Renal pelvis (tissue), 12 donors: Measurements from ENCODE around the gene TRIM49D1. TPM values are rescaled to one million over a fixed set of nuclear protein-coding genes. Genes with fewer than 3 reads are reported as not detected.
A peak's percentile ranks its signal among the peaks of the same experiment; 100 is the strongest.
"Not testable (repeated sequence)": the region's sequence is repeated elsewhere in the genome, so short reads cannot be mapped to it uniquely, and the experiment has no call there.

ENCODE experiments used
- DNase-seq: peaks from one replicate; pipeline ENCODE4 v3.0.0-alpha.2; 2013
- long read RNA-seq, 16 experiments: transcript quantifications; one replicate each; lab custom pipeline, GENCODE V29; 2026
- polyA plus RNA-seq, 3 donors: library from polyadenylated mRNA; unstranded; fragments of 120-200 nt; gene quantifications; one replicate each; pipeline ENCODE4 v1.2.1, GENCODE V29; 2013; ENCODE audit not compliant: insufficient read length in 3 of 3

The TRIM49D1 gene, protein sequence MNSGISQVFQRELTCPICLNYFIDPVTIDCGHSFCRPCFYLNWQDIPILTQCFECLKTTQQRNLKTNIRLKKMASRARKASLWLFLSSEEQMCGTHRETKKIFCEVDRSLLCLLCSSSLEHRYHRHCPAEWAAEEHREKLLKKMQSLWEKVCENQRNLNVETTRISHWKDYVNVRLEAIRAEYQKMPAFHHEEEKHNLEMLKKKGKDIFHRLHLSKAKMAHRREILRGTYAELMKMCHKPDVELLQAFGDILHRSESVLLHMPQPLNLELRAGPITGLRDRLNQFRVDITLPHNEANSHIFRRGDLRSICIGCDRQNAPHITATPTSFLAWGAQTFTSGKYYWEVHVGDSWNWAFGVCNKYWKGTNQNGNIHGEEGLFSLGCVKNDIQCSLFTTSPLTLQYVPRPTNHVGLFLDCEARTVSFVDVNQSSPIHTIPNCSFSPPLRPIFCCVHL
- polyA plus RNA-seq = not detected
- long read RNA-seq, donor 1 = 0 reads
- long read RNA-seq, donor 2 = 0 reads
- long read RNA-seq, donor 3 = 0 reads
- long read RNA-seq, donor 4 = 0 reads
- long read RNA-seq, donor 5 = 0 reads
- long read RNA-seq, donor 6 = 0 reads
- long read RNA-seq, donor 7 = 0 reads
- long read RNA-seq, donor 8 = 0 reads
- long read RNA-seq, donor 9 = 0 reads
- long read RNA-seq, donor 10 = 0 reads
- long read RNA-seq, donor 11 = 0 reads
- long read RNA-seq, donor 12 = 0 reads
- long read RNA-seq, donor 13 = 0 reads
- long read RNA-seq, donor 14 = 0 reads
- long read RNA-seq, donor 15 = 0 reads
- long read RNA-seq, donor 16 = 0 reads

DNA sequence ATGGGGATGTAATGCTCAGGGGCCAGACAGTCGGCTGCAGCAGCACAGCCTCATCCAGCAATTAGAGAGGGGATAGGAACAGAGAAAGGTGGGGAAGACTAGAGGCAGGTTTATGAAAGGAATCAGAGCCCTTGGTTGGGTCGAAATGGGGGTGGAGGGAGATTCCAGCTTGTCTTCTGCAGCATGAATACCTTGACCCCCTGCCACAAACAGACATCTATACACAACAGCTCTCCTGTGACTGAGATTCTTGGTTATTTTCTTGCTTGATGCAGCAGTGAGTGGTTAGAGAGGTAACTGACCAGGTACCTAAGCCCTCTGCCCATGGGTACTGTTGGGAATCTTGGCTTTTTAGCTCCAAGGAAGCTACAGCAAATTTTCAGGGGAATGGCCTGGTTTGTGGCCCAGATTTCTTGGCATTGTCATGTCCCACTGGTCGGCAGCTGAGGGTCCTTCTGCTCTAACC, at the start of gene TRIM49D1:
Gene TRIM49D1, minus strand, starts transcription at position 51 of the 466 bp plus-strand sequence. CDS start 4,535 bp downstream, outside the sequence.
- DNase-seq = no peak

DNA sequence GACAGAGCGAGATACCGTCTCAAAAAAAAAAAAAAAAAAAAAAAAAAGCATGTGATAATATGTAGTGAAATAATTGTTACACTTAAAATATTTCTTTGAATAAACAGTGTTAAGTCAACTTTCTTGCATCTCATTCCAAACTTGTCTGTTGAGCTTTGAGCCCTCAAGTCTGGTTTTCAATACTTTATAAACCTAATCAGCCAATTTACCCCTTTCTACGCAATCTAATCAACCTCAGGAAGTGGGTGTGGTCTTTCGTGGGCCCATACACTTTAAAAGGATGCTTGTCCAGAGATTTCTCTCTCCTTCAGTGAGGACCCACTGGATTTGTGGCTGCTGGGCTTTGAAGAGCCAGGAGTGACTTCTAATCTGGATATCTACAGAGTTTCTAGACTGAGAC, 43.7 kb upstream of the TRIM49D1 start, which contains the start of gene TRIM64:
Gene TRIM64, plus strand, starts transcription at position 301 of the 400 bp plus-strand sequence. CDS start 2,467 bp downstream, outside the sequence.
- not testable (repeated sequence) for DNase-seq

DNA sequence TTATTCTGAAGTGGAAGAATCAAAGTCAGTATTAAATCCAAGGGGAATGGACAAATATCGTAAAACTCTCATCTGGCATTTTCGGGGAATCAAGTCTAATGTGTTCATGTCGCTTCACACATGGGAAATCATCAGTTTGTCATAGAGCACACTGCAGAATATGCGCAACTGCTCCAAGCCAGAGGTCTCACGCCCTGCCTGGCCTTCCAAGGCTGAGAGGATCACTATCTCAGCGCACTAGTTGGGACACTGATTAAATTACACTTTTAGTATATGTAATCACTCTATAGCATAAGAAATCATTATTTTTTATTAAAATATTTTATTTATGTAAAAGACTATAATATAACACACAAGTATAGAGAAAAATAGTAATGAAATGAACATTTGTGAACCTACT, 38.8 kb upstream of the TRIM49D1 start:
- DNase-seq = not testable (repeated sequence)

DNA sequence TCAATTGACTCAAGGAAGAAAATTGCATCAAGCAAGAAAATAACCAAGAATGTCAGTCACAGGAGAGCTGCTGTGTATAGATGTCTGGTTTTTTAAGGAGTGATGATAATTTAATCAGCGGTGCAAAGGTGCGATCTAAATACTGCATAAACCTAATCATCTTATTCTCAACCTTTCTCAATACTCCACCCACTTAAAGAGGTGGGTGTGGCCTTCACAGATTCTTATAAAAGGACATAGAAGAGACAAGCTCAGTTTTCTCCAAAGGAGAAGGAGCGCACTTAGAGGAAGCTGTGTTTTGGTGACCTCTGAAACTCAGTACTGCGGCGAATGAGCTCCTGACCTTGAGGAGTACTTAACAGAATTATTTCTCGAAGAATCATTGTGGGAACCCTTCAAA, 1.7 kb upstream of the TRIM49D1 start, which contains the start of gene TRIM49D2:
Gene TRIM49D2, plus strand, starts transcription at position 301 of the 400 bp plus-strand sequence. CDS start 2,698 bp downstream, outside the sequence.
- DNase-seq = not testable (repeated sequence)

DNA sequence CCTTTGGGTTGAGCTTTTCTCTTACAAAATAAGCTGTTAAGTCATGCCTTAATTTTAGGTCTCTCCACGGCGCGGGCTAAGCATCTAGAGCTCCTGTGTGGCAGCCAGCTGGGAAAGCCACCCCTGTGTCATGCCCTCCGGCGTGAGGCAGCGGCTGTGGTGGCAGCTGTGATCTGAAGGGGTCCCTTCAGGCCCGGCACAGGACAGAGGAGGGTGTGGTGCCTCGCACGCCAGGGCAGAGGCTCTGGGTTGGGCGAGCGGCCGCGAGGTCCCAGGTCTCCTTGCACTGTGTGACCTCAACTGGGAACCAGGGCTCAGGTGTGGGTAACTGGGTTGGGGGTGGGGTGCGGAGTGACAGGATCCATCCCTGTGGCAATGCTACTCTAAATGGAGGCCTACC, 21.2 kb downstream of the TRIM49D1 start:
- not testable (repeated sequence) for DNase-seq

DNA sequence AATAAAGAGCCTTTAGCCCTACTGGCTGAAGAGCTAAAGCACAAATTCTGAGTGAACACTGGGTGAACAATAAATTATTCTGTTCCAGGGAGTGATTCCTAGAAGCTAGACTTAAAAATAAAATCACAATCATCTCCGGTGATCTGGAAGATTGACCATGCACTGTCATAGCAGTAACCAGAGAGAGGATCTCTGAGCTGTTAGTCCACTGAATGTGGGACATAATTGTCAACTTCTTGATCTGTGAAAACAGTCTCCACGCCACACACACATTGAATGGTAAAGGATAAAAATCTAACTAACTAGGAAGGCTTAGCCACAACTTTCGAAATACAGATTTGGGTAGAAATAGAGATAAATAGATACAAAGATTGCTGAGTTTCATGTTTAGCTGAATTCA, 28.8 kb downstream of the TRIM49D1 start:
- DNase-seq = not testable (repeated sequence)

DNA sequence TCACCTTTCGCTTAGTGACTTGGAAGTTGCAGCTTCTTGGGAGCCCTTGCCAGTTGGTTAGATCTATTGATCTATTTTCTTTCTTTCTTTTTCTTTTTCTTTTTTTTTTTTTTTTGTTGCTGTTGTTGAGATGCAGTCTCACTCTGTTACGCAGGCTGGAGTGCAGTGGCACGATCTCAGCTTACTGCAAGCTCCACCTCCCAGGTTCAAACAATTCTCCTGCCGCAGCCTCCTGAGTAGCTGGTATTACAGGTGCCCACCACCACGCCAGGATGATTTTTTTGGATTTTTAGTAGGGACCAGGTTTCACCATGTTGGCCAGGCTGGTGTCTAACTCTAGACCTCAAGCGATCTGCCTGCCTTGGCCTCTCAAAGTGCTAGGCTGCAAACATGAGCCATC, 44.5 kb downstream of the TRIM49D1 start:
- DNase-seq = not testable (repeated sequence)

DNA sequence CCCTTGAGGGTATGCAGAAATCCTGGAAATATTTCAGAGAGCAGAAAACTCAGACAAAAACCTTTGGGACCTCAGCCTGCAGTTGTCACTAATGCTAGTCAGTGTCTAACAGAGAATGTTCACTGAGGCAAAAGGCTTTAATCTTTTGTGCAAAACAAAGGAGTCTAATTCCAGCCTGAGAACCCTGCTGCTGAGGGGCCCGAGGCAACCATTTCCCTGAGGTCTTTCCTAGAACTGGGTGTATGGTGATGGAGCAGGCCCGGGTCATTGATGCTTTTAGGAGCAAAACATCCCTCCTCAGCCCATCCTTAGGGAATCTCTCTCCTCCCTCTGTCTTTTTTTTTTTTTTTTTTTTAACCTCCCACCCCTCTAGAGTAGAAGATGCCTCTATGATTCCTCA, 49.5 kb downstream of the TRIM49D1 start:
- not testable (repeated sequence) for DNase-seq

DNA sequence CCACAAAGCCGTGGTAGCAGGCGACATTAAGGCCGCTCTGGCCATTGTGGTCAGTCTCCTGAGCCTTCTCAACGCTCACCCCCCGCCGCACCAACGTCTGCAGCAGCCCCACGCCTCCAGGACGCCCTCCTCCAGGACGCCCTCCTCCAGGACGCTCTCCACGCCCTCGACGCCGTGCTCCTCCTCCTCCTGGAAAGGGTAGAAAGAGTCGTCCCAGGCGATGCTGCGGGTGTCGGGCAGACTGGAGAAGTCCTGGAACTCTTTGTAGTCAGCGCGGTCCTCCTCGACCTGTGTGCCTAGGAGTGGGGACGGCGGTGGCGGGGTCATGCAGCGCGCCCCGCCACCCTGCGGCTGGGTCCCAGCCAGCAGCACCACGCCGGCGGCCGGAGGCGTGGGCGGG, 56.8 kb downstream of the TRIM49D1 start:
- not testable (repeated sequence) for DNase-seq

DNA sequence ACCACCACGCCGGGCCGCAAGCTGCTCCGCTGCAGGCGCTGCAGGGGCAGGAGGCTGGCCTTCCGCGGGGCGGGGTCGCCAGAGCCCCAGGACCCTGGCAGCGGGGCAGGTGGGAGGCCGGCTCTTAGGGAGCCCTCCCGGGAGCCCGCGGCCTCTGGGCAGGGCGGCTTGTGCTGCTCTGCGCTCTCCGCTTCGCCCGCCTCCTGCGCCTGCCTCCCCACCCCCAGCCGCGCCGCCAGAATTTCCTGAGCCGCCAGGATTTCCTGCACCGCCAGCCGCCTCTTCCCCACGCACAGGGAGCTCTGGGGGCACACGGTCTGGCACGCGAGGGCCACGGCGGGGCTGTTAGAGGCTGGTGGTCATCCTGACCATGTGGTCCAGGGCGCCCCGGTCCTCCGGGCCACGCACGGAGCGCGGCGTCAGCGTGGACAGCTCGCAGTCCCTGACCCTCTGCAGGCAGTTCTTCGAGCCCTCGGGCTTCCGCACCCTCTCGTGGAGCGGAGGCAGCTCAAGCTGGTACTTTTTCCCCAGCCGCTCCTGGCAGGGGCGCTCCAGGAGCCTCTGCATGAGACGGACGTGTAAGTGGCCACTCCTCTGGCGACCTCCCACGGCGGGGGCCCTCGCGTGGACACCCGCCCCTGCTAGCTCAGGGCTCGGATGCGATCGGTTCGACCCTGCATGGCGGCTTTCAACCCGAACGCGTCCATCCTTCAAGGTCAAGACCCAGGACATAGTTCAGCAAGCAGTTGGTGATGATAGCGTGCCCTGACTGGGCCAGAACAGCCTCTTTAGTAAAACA, 57.9 kb downstream of the TRIM49D1 start:
- peak; percentile 4 for DNase-seq

Other genes with a start within 250 kb of the TRIM49D1 start
- not detected for gene TRIM77, start 211.9 kb downstream of the TRIM49D1 start, polyA plus RNA-seq
- not detected for gene TRIM49, start 113.7 kb downstream of the TRIM49D1 start, polyA plus RNA-seq
- gene TRIM64B, start 43.8 kb downstream of the TRIM49D1 start, polyA plus RNA-seq = not detected
- gene TRIM49D2, start 1.8 kb upstream of the TRIM49D1 start, polyA plus RNA-seq = not detected
- not detected for gene TRIM64, start 43.8 kb upstream of the TRIM49D1 start, polyA plus RNA-seq
- gene TRIM49C, start 108.9 kb upstream of the TRIM49D1 start, polyA plus RNA-seq = not detected
- not detected for gene UBTFL1, start 163.7 kb upstream of the TRIM49D1 start, polyA plus RNA-seq
- gene NAALAD2, start 212.4 kb upstream of the TRIM49D1 start, polyA plus RNA-seq = 10 to 100 TPM; 14.2 to 28.6 (median 21.8) TPM